LoVo (cell line): ENCODE data around the gene HNRNPA2B1.

Experiments
- DNase-seq: peaks from one replicate; pipeline ENCODE4 v3.0.0-alpha.2; 2016; ENCODE audit warnings: low spot score

The HNRNPA2B1 gene

GRCh38 chr7:26200444-26201246 lies at the start of gene HNRNPA2B1:
HNRNPA2B1 (minus strand) TSS chr7:26200746; CDS start chr7:26200577, 169 bp downstream.
- peak; percentile 99 for DNase-seq

- no peak for DNase-seq
Measured at GRCh38 chr7:26250239-26250638, 49.7 kb upstream of the HNRNPA2B1 start.

- no peak for DNase-seq
Measured at GRCh38 chr7:26245150-26245549, 44.6 kb upstream of the HNRNPA2B1 start.

- no peak for DNase-seq
Measured at GRCh38 chr7:26238032-26238431, 37.5 kb upstream of the HNRNPA2B1 start.

- no peak for DNase-seq
Measured at GRCh38 chr7:26237035-26237807, 36.7 kb upstream of the HNRNPA2B1 start.

- no peak for DNase-seq
Measured at GRCh38 chr7:26233902-26234511, 33.5 kb upstream of the HNRNPA2B1 start.

GRCh38 chr7:26227987-26228386 lies 27.4 kb upstream of the HNRNPA2B1 start:
- DNase-seq = no peak

GRCh38 chr7:26224359-26224758 lies 23.8 kb upstream of the HNRNPA2B1 start:
- DNase-seq = no peak

GRCh38 chr7:26216049-26216448 lies 15.5 kb upstream of the HNRNPA2B1 start:
- no peak for DNase-seq

- DNase-seq = no peak
Measured at GRCh38 chr7:26213807-26214515, 13.4 kb upstream of the HNRNPA2B1 start.

- DNase-seq = no peak
Measured at GRCh38 chr7:26212921-26213718, 12.6 kb upstream of the HNRNPA2B1 start.

- DNase-seq = no peak
Measured at GRCh38 chr7:26208040-26208439, 7.5 kb upstream of the HNRNPA2B1 start.

GRCh38 chr7:26203016-26203415 lies 2.5 kb upstream of the HNRNPA2B1 start:
- no peak for DNase-seq

- DNase-seq = no peak
Measured at GRCh38 chr7:26202019-26202990, 1.8 kb upstream of the HNRNPA2B1 start.

- DNase-seq = peak; percentile 95
Measured at GRCh38 chr7:26201247-26202018, 887 bp upstream of the HNRNPA2B1 start, which contains the start of gene CBX3. CBX3 (plus strand) TSS chr7:26201745; CDS start chr7:26202999, 1,254 bp downstream.

GRCh38 chr7:26200038-26200443 lies 505 bp downstream of the HNRNPA2B1 start:
- DNase-seq = peak; percentile 76

GRCh38 chr7:26199301-26200037 lies 1.1 kb downstream of the HNRNPA2B1 start:
- DNase-seq = no peak

- DNase-seq = no peak
Measured at GRCh38 chr7:26198781-26199169, 1.8 kb downstream of the HNRNPA2B1 start.
